Osteoblast (primary cell): ENCODE data around the gene RBKS. TPM values are rescaled to one million over a fixed set of nuclear protein-coding genes. Genes with fewer than 3 reads are reported as not detected.

Experiments used
- DNase-seq: peaks from one replicate; pipeline ENCODE4 v3.0.0; 2011; ENCODE audit warnings: low spot score, mixed read lengths; ENCODE audit not compliant: insufficient read length; ENCODE audit errors: missing footprints
- H2AFZ ChIP-seq: 2 replicates; pipeline ENCODE4 v1.6.0; 2011; ENCODE audit warnings: mild to moderate bottlenecking, low read length
- H3K27ac ChIP-seq: 2 replicates; pipeline ENCODE4 v1.5.1; 2011; ENCODE audit warnings: mild to moderate bottlenecking, low read depth, low read length, moderate library complexity
- H3K27me3 ChIP-seq: 2 replicates; pipeline ENCODE4 v1.6.0; 2012; ENCODE audit warnings: mild to moderate bottlenecking, control low read depth, inconsistent platforms, low read length, moderate library complexity; ENCODE audit not compliant: insufficient read depth
- H3K36me3 ChIP-seq: 2 replicates; pipeline ENCODE4 v1.5.1; 2011; ENCODE audit warnings: mild to moderate bottlenecking, low read length, control low read depth, moderate library complexity; ENCODE audit not compliant: insufficient read depth
- H3K4me1 ChIP-seq: 2 replicates; pipeline ENCODE4 v1.5.1; 2011; ENCODE audit warnings: mild to moderate bottlenecking, low read length, control low read depth, moderate library complexity; ENCODE audit not compliant: insufficient read depth
- H3K4me2 ChIP-seq: 2 replicates; pipeline ENCODE4 v1.6.0; 2011; ENCODE audit warnings: mild to moderate bottlenecking, low read length; ENCODE audit not compliant: insufficient read depth
- H3K4me3 ChIP-seq: fragments of 200-600 bp; sonication (generic); 3 replicates; pipeline ENCODE4 v1.5.1; 2012; ENCODE audit warnings: mild to moderate bottlenecking, low read length, inconsistent platforms; ENCODE audit not compliant: insufficient read depth
- H3K79me2 ChIP-seq: 2 replicates; pipeline ENCODE4 v1.6.0; 2012; ENCODE audit warnings: mild to moderate bottlenecking, low read length, control low read depth, inconsistent platforms; ENCODE audit not compliant: insufficient read depth
- H3K9me3 ChIP-seq: 2 replicates; pipeline ENCODE4 v1.5.1; 2011; ENCODE audit warnings: low read depth, low read length, control low read depth
- H4K20me1 ChIP-seq: 2 replicates; pipeline ENCODE4 v1.6.0; 2012; ENCODE audit warnings: mild to moderate bottlenecking, low read length, control low read depth; ENCODE audit not compliant: insufficient read depth
- total RNA-seq: library from RNA; depleted of rRNA; stranded (reverse); fragments of >200 nt; gene quantifications from 2 replicates; pipeline ENCODE4 v1.2.3, GENCODE V29; 2012
- TF ChIP-seq, protein P1 (sequence below): IDR thresholded peaks from 2 replicates; pipeline ENCODE4 v1.5.1; 2011; ENCODE audit warnings: mild to moderate bottlenecking, low read depth, low read length, moderate library complexity; ENCODE audit errors: extremely low read depth

RBKS gene
- total RNA-seq, 1 donor = 1.1 TPM

- Histone ChIP-seq H2AFZ (no peak overlapping the region), H3K27ac (no peak overlapping the region), H3K79me2 (no peaks in the 10 kb centered on the region), H3K4me1 (no peaks in the 10 kb centered on the region), H3K4me3 (no peak overlapping the region), H3K4me2 (no peak overlapping the region), H3K36me3 (no peaks in the 10 kb centered on the region), H3K9me3 (no peaks in the 10 kb centered on the region), H4K20me1 (no peaks in the 10 kb centered on the region), H3K27me3 (no peaks in the 10 kb centered on the region)
- TF ChIP-seq, protein P1, sequence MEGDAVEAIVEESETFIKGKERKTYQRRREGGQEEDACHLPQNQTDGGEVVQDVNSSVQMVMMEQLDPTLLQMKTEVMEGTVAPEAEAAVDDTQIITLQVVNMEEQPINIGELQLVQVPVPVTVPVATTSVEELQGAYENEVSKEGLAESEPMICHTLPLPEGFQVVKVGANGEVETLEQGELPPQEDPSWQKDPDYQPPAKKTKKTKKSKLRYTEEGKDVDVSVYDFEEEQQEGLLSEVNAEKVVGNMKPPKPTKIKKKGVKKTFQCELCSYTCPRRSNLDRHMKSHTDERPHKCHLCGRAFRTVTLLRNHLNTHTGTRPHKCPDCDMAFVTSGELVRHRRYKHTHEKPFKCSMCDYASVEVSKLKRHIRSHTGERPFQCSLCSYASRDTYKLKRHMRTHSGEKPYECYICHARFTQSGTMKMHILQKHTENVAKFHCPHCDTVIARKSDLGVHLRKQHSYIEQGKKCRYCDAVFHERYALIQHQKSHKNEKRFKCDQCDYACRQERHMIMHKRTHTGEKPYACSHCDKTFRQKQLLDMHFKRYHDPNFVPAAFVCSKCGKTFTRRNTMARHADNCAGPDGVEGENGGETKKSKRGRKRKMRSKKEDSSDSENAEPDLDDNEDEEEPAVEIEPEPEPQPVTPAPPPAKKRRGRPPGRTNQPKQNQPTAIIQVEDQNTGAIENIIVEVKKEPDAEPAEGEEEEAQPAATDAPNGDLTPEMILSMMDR = no peak
- DNase-seq = no peak
Observed at GRCh38 chr2:27873091-27873490, 17.1 kb downstream of the RBKS start.

- Histone ChIP-seq H3K27me3 (no peaks in the 10 kb centered on the region), H3K79me2 (no peaks in the 10 kb centered on the region), H2AFZ (no peak overlapping the region), H3K4me3 (no peak overlapping the region), H3K4me2 (no peak overlapping the region), H3K27ac (no peak overlapping the region), H4K20me1 (no peaks in the 10 kb centered on the region), H3K36me3 (no peaks in the 10 kb centered on the region), H3K9me3 (no peaks in the 10 kb centered on the region), H3K4me1 (no peaks in the 10 kb centered on the region)
- DNase-seq = no peak
- TF ChIP-seq, protein P1 = no peak
Observed at GRCh38 chr2:27871802-27872201, 18.4 kb downstream of the RBKS start.

DNA sequence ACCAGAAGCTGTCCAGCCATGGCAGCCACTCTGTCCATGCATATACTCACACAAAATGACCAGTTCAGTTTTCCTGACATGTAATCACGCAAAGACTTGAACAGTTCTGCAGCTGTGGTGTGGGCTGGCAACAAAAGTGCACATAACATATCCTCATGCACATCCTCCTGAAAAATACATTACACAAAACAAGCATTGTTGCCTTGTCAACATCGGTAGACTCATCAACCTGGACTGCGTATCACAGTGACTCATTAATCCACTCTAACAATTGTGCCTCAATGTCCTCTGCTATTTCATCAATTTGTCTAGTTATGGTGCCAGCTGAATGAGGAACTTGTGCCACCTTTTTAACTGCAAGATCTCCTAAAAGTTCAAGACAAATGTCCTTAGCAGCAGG is 19.5 kb downstream of the RBKS start:
- Histone ChIP-seq H3K9me3 (no peaks in the 10 kb centered on the region), H2AFZ (no peak overlapping the region), H3K79me2 (no peaks in the 10 kb centered on the region), H3K27me3 (no peaks in the 10 kb centered on the region), H3K4me3 (no peak overlapping the region), H3K4me1 (no peaks in the 10 kb centered on the region), H3K4me2 (no peak overlapping the region), H3K36me3 (no peaks in the 10 kb centered on the region), H4K20me1 (no peaks in the 10 kb centered on the region), H3K27ac (no peak overlapping the region)
- DNase-seq = no peak
- TF ChIP-seq, protein P1 = no peak

- Histone ChIP-seq H2AFZ (no peak overlapping the region), H3K4me2 (no peak overlapping the region), H3K79me2 (no peaks in the 10 kb centered on the region), H3K4me3 (no peak overlapping the region), H3K36me3 (no peaks in the 10 kb centered on the region), H4K20me1 (no peaks in the 10 kb centered on the region), H3K9me3 (no peaks in the 10 kb centered on the region), H3K27me3 (no peaks in the 10 kb centered on the region), H3K27ac (no peak overlapping the region), H3K4me1 (no peaks in the 10 kb centered on the region)
- TF ChIP-seq, protein P1 = no peak
- no peak for DNase-seq
Observed at GRCh38 chr2:27869763-27870162, 20.4 kb downstream of the RBKS start.
